ENCODE measurements around the gene JARID2. TPM values are rescaled to one million over a fixed set of nuclear protein-coding genes. Genes with fewer than 3 reads are reported as not detected.
A peak's percentile ranks its signal among the peaks of the same experiment; 100 is the strongest.

JARID2 gene
- total RNA-seq, 1 donor from 2014 or later, result 38.9 TPM

- H3K4me1 Mint-ChIP-seq, result peaks cover 76% of the 10 kb centered on the region
- TF ChIP-seq CTCF (IDR thresholded peaks at IDR 0.05) (no peak), EZH2 (IDR thresholded peaks at IDR 0.05) (no peak), EZH2phosphoT487 (IDR thresholded peaks at IDR 0.05) (no peak)
- H3K36me3 Mint-ChIP-seq, result peaks cover 5% of the 10 kb centered on the region
- Histone ChIP-seq H2AFZ (replicated peaks) (no peak overlapping the region), H3K9ac (no peak overlapping the region), H3K9me3 (ENCODE audit: low read depth) (no peaks in the 10 kb centered on the region), H3F3A (ENCODE audit: low read depth) (peaks cover 22% of the 10 kb centered on the region), H4K20me1 (ENCODE audit: low read depth) (peaks cover 87% of the 10 kb centered on the region), H3K4me2 (no peak overlapping the region), H3K27ac (no peak overlapping the region), H3K79me2 (ENCODE audit: low read depth) (peaks cover 99% of the 10 kb centered on the region), H3K4me1 (peaks cover 75% of the 10 kb centered on the region), H3K36me3 (no peaks in the 10 kb centered on the region), H3K27me3 (no peaks in the 10 kb centered on the region), H3K4me3 (no peak overlapping the region)
- peak overlapping the region; percentile 22 for H3K27ac Mint-ChIP-seq
- no peak for DNase-seq (ENCODE audit: low spot score)
- no peaks in the 10 kb centered on the region for H3K9me3 Mint-ChIP-seq
- peaks cover 7% of the 10 kb centered on the region for H3K27me3 Mint-ChIP-seq (ENCODE audit: insufficient read depth, low read depth)
- no peak overlapping the region for H3K4me3 Mint-ChIP-seq
These were observed 196.6 kb downstream of the JARID2 start for GRCh38 chr6:15442467-15442866.

GRCh38 chr6:15443119-15443830 lies 197.4 kb downstream of the JARID2 start:
- no peaks in the 10 kb centered on the region for H3K9me3 ChIP-seq (ENCODE audit: low read depth)
- no peak for DNase-seq (ENCODE audit: low spot score)
- TF ChIP-seq CTCF (IDR thresholded peaks at IDR 0.05) (no peak), EZH2phosphoT487 (IDR thresholded peaks at IDR 0.05) (no peak), EZH2 (IDR thresholded peaks at IDR 0.05) (no peak)
- no peaks in the 10 kb centered on the region for H3K27me3 ChIP-seq
- no peaks in the 10 kb centered on the region for H3K36me3 ChIP-seq
- H3K27ac ChIP-seq, result no peak overlapping the region
- Mint-ChIP-seq H3K36me3 (peaks cover 3% of the 10 kb centered on the region), H3K27ac (no peak overlapping the region), H3K9me3 (no peaks in the 10 kb centered on the region), H3K4me1 (peaks cover 76% of the 10 kb centered on the region), H3K27me3 (ENCODE audit: insufficient read depth, low read depth) (peaks cover 7% of the 10 kb centered on the region), H3K4me3 (no peak overlapping the region)
- no peak overlapping the region for H3K4me3 ChIP-seq
- H3K4me1 ChIP-seq, result peaks cover 75% of the 10 kb centered on the region
- no peak overlapping the region for H2AFZ ChIP-seq (replicated peaks)
- H4K20me1 ChIP-seq (ENCODE audit: low read depth), result peaks cover 86% of the 10 kb centered on the region
- no peak overlapping the region for H3K9ac ChIP-seq
- H3F3A ChIP-seq (ENCODE audit: low read depth), result peaks cover 27% of the 10 kb centered on the region
- no peak overlapping the region for H3K4me2 ChIP-seq
- H3K79me2 ChIP-seq (ENCODE audit: low read depth), result peaks cover 96% of the 10 kb centered on the region

DNA sequence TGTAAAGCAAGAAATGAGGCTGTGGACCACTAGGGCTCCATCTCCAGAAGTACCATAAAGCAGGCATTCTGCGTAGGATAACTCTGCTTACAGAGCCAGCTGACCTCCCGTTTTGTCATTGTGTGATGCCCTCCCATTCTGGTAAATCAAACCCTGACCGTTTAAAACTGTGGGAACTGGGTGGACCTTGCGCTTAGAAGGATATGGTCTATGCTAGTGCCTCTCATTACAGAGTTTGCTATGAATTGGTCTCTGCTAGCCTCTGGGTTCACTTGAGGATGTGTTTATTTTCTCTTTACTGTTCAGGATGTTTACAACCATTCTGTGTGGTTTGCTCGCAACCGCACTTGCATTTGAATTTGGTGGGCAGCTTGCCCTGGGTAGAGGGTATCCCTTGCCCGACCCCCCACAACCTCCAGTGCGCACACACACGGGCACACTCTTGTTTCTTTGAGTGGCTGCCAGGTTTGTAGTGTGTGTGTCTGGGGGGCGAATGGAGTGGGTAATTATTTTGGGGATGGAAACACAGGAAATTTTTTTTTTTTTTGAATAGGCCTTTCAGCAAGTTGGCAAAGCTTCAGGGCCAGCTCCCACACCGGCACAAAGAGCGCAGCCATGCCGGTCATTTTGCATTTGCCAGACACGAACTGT lies 198.3 kb downstream of the JARID2 start:
- no peak overlapping the region for H2AFZ ChIP-seq (replicated peaks)
- H3K9me3 ChIP-seq (ENCODE audit: low read depth), result no peaks in the 10 kb centered on the region
- Mint-ChIP-seq H3K9me3 (no peaks in the 10 kb centered on the region), H3K4me1 (peaks cover 68% of the 10 kb centered on the region), H3K4me3 (no peak overlapping the region), H3K27ac (peak overlapping the region; percentile 36), H3K27me3 (ENCODE audit: insufficient read depth, low read depth) (peaks cover 7% of the 10 kb centered on the region), H3K36me3 (peaks cover 3% of the 10 kb centered on the region)
- H3K4me2 ChIP-seq, result no peak overlapping the region
- peaks cover 23% of the 10 kb centered on the region for H3F3A ChIP-seq (ENCODE audit: low read depth)
- no peaks in the 10 kb centered on the region for H3K36me3 ChIP-seq
- H3K9ac ChIP-seq, result no peak overlapping the region
- H4K20me1 ChIP-seq (ENCODE audit: low read depth), result peaks cover 86% of the 10 kb centered on the region
- H3K27me3 ChIP-seq, result no peaks in the 10 kb centered on the region
- TF ChIP-seq EZH2 (IDR thresholded peaks at IDR 0.05), result no peak
- no peak for TF ChIP-seq EZH2phosphoT487 (IDR thresholded peaks at IDR 0.05)
- TF ChIP-seq CTCF (IDR thresholded peaks at IDR 0.05), result no peak
- no peak overlapping the region for H3K27ac ChIP-seq
- peaks cover 75% of the 10 kb centered on the region for H3K4me1 ChIP-seq
- peaks cover 96% of the 10 kb centered on the region for H3K79me2 ChIP-seq (ENCODE audit: low read depth)
- H3K4me3 ChIP-seq, result no peak overlapping the region
- DNase-seq (ENCODE audit: low spot score), result no peak
